ENCODE results near the gene PLEKHS1.
"Not testable (repeated sequence)": the region's sequence is repeated elsewhere in the genome, so short reads cannot be mapped to it uniquely, and the experiment has no call there.

PLEKHS1 gene

DNA sequence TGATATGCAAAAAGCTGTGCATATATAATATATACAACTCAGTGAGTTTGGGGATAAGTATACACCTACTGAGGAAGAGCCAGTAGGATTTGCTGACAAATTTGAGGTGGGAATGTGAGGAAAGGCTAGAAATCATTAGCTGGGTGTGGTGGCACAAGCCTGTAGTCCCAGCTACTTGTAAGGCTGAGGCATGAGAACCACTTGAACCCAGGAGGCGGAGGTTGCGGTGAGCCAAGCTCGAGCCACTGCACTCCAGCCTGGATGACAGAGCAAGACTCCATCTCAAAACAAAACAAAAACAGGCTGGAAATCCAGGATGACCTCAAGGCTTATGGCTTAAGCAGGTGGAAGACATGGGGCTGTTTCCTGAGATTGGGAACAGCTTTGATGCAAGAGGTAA, 10.6 kb upstream of the PLEKHS1 start:
- DNase-seq (ENCODE audit: low read depth) = no peak

DNA sequence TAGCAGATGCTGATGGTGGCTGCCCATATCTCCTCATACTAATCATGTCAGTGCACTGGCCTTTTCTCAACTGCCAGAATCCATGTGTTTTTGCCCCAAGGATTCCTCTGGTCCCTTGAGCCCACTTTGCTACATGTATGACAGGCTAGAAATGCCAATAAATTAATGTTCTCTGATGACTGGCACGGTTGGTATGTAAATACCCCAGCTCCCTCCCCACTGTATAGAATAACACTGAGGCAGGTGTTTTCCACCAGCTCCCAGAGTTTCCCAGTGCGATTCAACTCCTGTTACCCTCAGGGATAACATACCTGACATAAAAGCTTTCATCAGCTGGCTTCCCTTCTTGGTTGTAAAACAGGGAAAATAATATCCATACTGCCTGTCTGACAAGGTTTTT, 9.0 kb upstream of the PLEKHS1 start:
- DNase-seq (ENCODE audit: low read depth) = no peak

DNA sequence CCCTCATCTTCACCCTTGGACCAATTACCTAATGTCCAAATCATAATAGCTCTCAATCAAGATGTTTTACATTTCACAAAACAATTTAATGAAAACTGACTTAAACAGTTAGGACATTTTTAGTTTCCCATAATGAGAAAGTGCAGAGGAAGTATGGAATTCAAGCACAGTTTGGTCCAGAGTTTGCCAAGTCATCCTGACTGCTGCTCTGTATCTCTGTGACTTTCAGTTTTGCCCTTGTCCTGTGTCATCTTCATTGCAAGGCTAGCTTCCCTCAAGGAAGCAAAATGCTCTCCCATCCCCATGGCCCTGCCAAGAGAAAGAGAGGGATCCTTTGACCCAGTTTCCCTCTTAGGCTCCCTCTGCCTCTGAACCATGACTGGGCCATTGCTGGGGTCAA, 7.9 kb upstream of the PLEKHS1 start:
- DNase-seq (ENCODE audit: low read depth) = no peak

DNA sequence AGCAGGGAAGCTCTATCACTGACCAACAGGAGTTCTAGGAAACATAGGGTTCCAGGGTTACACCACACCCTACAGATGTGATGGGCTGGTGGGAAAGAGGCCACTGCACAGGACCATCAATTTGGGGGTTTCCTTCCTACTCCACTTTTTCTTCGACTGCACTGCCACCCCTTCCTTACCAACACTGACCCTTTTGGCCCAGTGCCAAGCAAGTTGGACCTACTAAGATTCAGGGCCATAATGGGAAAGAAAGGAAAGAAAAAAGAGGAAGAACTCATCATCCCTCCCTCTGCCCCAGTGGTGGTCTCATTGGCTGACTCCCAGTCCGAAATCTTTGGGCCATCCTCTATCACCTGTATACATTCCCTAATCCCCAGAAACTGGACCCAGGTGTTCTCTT, 6.1 kb upstream of the PLEKHS1 start:
- DNase-seq (ENCODE audit: low read depth) = no peak

DNA sequence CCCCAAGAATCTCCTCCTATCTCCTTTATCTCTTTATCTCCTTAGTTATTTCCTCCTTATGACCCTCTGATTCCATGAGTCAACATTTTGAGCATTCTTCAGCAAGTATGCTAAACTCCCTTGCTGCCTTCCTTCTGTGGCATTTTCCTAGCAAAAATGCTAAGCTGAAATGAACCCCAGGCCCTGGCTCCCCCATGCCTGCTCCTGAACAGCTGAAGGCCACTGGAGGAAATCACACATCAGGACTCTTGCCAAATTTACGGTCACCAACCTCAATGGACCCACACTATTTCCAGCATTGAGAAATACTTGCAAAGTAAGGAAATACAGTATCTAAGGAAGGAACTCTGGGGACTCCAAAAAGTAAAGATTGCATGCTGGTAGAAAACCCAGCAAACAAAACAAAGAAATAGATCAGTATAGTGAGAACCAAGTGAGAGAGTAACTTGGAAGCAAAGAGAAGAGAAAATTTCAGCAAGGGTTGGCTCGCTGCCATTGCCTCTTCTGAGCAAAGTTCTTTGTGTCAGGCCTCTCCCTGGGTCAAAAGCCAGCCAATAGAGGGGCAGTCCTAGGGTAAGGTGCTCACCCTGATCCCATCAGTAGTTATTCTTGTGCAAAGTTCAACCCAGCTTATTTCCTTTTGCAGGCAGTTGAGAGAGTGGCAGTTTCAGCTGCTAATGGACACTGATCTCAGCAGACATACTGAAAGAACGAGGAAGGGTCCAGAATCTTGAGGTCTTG, 5.1 kb upstream of the PLEKHS1 start:
- no peak for DNase-seq (ENCODE audit: low read depth)

DNA sequence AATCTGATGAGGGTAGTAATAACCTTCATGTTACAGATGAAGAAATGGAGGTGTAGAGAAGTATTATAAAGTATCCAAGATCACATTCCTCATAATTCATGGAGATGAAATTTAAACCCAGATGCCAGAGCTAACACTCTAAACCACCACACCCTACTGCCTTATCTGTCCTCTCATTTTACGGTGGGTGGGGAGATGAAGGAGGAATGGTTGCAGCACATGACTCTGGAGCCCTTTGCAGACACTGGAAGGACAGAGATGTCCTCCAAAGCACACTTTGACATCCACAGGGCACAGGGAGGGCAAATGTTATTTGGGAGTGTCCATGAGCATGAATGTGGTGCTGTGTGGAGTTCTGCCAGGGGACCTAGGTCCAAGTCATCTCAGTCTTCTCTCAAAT, 1.1 kb downstream of the PLEKHS1 start:
- no peak for DNase-seq (ENCODE audit: low read depth)

DNA sequence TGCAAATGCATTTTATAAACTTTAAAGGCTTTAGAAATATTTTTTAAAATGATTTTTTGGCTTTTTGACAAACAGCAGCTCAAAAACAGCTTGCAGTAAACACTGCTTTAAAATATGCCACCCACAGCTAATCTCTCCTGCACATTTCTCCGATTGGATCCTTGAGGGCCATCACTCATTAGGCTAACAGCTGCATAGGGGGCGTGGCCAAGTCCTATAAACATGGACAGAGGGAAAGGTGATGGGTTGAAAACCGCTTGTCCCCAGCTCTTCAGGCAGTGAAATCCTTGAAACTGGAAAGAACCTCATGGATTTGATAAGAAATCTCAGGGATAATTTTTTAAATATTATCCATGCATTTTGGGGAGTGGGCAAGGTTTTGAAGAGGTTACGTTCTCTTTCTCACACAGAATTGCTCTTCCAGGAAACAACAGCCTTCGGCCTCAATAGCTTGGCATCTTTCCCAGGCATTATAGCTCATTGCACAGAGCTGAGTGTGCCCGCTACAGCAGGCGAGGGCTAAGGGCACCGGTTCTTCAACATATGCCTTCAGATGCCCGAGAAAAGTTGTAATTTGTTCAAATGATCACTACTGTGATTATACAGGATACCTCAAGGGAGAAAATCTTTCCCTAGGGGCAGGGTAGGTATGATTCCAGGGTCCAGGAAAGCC, 1.7 kb downstream of the PLEKHS1 start:
- DNase-seq (ENCODE audit: low read depth) = no peak

DNA sequence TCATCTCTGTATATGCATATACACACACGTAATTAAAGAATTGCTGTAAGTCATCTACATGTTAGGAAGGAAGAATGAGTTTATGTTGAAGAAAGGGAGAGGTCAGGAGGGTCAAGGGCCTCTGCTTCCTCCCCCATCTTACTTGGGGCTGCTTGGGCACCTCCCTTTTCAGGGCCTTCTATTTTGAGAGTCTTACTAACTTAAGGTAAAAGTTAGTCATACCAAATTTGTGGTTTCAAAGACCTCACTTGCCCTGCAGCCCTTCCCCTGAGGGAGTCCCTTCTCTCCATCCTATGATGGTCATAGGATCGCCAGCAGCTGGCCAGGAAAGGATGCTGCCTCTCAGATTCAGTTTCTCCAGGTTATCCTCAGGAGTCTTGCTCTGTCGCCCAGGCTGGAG, 2.6 kb downstream of the PLEKHS1 start:
- no peak for DNase-seq (ENCODE audit: low read depth)

DNA sequence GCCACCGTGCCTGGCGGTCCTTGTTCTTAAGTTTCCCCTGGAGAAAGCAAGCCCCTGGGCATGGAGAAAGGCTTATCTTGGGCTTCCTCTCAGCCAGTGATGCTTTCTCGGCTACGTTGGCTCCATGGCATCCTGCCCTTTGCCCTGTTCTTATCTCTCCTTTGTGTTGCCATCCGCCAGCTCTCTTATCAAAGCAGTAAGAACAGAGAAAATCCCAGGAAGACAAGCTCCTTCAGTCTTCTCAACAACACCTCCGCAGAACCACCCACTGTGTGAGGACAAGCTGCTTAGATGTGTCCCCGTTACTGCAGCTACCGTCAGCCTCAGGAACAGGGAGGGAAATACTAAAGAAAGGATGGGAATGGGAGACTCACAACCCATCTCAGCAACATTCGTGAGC, 3.3 kb downstream of the PLEKHS1 start:
- no peak for DNase-seq (ENCODE audit: low read depth)

DNA sequence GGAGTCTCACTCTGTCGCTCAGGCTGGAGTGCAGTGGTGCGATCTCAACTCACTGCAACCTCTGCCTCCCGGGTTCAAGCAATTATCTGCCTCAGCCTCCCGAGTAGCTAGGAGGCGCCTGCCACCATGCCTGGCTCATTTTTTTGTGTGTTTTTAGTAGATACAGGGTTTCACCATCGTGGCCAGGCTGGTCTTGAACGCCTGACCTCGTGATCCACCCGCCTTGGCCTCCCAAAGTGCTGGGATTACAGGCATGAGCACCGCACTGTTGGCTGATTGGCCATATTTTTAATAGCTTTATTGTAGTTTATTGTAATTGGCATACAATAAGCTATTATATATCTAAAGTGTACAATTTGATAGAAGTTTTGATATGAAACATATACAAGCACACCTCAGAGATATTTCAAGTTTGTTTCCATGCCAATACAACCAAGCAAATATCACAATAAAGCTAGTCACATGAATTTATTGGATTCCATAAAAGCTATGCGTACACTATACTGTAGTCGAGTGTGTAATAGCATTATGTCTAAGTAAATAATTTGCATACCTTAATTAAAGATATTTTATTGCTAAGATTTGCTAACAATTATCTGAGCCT, 5.6 kb downstream of the PLEKHS1 start:
- DNase-seq (ENCODE audit: low read depth) = no peak

DNA sequence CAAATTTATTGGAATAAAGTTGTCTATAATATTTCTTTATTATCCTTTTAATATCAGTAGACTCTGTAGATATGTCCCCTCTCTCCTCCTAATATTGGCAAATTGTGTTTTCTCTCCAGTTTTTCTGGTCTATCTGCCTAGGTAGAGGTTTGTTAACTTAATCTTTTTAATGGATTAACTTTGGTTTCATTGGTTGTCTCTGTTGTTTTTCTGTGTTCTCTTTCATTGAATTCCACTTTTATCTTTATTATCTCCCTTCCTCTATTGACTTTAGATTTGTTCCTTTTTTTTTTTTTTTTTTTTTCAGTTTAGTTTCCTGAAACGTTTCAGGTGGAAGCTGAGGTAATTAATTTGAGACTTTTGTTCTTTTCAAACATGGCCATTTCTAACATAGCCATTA, 10.6 kb downstream of the PLEKHS1 start:
- DNase-seq (ENCODE audit: low read depth) = no peak

DNA sequence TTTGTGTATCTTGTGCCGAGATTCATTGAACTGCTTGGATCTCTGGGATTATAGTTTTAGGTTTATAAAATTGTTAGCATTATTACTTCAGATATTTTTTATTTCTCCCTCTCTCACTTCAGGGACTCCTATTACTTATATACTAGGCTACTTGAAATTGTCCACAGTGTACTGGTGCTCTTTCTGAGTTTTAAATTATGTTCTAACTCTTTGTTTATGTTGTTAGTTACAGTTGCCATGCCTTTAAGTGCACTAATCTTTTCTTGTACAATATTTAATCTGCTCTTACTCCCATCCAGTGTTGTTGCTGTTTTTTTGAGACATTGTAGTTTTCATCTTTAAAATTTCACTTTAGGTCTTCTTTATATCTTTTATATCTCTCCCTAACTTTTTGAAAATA, 13.1 kb downstream of the PLEKHS1 start:
- DNase-seq (ENCODE audit: low read depth) = no peak

DNA sequence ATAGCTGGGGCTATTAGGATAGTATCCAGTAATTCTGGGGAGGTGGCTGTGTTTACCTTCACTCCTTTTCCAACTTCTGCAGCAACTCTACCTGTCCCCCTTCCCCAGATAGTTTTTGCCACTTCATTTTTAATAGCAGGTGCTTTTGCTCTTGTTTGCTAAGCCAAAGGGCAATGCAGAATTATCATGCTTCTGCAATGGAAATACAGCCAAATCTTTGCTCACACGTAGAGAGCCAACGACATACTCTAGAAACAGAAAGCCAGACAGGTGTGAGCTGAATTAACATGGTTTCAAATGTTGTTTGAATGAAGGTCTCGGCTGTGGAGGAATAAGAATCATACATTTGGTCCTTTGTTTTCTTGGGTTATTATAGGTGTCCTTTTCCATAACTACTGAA, 14.4 kb downstream of the PLEKHS1 start:
- DNase-seq (ENCODE audit: low read depth) = no peak

DNA sequence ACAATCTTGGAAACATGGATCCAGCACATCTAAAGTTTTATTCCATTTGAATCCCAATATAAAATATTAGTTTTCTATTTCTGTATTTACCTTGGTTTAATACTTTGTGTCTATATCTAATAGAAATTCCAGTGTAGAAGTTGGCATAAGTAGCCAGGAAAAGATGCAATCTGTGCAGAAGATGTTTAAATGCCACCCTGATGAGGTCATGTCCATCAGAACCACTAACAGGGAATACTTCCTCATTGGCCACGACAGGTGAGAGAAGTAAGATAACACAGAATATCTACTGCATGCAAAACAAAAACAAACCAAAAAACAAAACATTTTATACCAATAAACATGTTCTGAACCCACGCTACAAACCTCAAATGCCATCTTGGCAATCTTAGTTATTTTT, 15.7 kb downstream of the PLEKHS1 start:
- DNase-seq (ENCODE audit: low read depth) = no peak

DNA sequence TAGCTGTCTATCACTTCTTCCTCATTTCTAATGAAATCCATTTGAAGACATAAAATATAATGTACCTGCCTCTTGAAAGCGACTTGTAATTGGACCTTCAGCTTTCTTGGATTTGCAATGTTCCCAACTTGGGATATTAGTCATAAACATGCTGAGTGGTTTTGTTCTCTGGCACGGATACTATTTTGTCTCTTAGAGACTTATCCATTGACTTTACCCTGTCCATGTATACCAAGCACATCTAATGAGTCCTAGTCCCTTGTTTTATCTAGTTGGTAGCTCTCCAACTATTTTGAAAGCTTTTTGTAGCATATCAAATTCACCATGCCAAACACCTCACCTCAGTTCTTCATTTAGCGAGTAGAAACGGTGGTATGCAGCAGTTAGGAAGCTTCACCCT, 18.9 kb downstream of the PLEKHS1 start:
- no peak for DNase-seq (ENCODE audit: low read depth)

DNA sequence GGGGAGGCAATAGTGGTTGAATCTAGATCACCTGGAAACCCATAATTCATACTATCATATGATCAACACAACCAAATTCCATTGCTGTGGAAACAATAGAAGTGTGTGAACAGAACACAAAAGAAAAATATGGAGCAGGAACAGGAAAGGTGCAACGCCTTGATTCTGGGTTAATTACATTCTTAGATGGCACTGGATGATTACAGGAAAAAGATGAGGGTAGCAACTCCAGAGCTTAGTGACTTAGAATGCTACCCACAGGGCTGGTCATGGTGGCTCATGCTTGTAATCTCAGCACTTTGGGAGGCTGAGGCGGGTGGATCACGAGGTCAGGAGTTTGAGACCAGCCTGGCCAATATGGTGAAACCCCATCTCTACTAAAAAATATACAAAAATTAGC, 19.6 kb downstream of the PLEKHS1 start:
- not testable (repeated sequence) for DNase-seq (ENCODE audit: low read depth)

DNA sequence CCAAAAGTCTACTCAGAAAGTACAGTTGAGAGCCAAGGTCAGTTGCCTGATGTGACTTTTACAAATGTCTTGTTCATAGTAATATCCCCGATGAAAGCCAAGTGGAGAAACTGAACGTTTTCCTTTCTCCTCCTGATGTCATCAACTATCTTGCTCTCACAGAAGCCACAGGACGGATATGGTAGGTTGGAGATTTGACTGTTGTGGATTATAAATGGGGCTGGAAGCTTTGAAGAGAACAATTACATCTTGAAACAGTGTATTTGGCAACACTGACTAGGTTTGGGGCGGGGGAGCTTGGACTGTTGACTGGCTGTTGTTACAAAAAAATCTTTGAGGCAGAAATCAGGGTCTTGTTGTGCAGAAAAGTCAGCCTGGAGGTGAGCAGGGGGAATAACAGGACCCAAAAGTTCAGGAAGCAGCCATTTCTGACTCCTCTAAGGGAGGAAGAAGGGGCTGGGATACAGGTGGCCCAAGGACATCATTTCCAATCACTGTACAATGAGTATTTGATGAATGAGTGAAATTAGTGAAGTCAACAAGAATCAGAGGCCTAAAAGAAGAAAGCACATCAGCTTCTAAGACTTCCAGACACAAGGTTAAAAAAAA, 24.3 kb downstream of the PLEKHS1 start:
- no peak for DNase-seq (ENCODE audit: low read depth)

DNA sequence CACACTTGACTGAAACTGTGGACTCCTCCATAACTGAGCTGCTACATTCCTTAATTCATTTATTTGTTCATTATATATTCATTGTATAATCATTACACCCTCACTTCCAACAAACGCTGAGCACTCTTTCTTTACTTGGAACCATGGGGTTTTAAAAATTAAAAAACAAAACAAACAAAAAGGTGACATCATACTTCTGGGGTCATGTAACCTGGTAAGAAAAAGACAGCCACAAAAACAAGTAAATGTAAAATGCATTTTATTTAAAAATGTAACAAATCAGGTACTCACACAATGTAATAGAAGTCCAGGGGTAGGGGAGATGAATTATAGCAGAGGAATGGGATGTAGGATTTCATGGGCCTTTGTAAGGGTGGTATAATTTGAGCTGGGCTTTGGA, 25.1 kb downstream of the PLEKHS1 start:
- no peak for DNase-seq (ENCODE audit: low read depth)

DNA sequence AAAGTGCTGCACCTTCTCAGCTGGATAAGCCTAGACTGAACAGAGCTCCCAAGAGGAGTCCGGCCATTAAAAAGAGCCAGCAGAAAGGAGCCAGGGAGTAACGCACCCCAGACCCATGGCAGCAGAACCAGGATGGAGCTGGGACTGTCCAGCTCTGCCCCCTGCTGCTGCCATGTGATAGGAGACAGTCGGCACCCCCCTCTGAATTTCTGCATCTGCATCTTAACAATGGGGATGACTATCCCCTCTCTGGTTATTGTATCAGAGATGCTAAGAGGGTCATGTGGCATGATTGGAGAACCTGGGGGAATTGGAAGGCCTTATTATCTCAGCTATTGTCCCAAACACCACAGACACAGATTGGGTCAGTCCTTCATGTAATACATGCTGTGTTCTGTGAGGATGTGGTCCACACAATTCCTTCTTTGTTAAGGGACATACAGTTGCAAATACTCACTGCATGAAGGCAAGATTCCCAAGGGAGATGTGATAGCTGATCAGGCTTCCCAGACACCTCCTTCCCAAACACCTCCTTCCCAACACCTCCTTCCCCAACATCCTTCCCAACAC, 29.3 kb downstream of the PLEKHS1 start:
- no peak for DNase-seq (ENCODE audit: low read depth)

DNA sequence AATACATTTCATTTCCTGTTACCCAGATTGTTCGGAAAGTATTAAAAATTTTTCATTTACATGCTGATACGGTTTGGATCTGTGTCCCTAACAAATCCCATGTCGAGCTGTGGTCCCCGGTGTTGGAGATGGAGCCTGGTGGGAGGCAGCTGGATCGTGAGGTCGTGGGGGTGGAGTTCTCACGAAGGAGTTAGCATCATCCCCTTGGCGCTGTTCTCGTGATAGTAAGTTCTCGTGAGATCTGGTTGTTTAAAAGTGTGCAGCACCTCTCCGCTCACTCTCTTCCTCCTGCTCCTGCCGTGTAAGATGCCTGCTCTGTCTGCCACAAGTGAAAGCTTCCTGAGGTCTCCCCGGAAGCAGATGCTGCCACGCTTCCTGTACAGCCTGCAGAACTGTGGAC, 30.9 kb downstream of the PLEKHS1 start:
- DNase-seq (ENCODE audit: low read depth) = no peak

DNA sequence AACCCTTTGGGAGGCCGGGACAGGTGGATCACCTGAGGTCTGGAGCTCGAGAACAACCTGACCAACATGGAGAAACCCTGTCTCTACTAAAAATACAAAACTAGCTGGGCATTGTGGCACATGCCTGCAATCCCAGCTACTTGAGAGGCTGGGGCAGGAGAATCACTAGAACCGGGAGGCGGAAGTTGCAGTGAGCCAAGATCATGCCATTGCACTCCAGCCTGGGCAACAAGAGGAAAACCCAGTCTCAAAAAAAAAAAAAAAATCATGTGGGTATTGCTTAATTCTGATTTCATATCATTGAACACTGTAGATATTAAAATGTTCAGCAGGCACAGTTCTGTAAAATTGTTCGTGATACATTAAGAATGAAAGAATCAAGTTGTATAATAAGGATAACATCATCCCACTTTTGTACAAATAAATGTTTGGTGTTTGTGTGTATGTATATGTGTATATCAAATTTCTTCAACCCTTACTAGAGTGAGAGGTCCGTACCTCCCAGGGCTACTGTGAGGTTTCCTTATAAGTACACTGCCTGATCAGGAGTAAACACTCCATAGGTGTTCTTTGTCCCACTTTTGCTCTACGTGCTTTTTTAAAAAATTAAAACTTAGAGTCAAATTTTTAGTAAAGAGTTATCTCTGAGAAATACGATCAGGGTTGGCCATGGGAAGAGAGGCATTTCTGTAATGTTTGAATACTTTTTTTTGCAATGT, 31.7 kb downstream of the PLEKHS1 start:
- DNase-seq (ENCODE audit: low read depth) = no peak

DNA sequence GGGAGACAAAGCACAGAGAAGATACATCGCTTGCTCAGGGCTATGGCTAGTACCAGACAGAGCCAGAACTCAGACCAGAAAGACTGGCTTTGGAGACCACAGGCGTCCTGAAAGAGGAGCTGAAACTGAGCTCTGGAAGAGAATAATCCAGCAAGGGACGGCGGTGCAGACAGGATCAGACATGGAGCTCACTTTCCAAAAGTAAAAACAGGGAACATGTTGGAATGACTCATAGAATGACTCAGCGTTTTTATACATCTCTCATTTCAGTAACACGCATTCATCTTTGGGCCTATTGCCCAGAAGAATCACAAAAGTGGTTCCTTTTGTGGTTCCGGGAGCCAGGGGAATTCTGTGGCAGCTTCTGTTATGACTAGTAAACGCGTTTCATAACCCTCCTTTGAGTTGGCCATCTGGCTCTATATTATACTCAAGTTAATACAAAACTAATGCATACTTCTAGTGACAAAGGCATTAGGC, 37.2 kb downstream of the PLEKHS1 start:
- DNase-seq (ENCODE audit: low read depth) = no peak
